Inferior parietal cortex (tissue), 1 donor: ENCODE data around the gene SMG6.
"Not testable (repeated sequence)": the region's sequence is repeated elsewhere in the genome, so short reads cannot be mapped to it uniquely, and the experiment has no call there.

Experiments
- DNase-seq: peaks from one replicate; pipeline ENCODE4 v3.0.0-alpha.2; 2016; ENCODE audit errors: extremely low spot score

SMG6 gene

DNA sequence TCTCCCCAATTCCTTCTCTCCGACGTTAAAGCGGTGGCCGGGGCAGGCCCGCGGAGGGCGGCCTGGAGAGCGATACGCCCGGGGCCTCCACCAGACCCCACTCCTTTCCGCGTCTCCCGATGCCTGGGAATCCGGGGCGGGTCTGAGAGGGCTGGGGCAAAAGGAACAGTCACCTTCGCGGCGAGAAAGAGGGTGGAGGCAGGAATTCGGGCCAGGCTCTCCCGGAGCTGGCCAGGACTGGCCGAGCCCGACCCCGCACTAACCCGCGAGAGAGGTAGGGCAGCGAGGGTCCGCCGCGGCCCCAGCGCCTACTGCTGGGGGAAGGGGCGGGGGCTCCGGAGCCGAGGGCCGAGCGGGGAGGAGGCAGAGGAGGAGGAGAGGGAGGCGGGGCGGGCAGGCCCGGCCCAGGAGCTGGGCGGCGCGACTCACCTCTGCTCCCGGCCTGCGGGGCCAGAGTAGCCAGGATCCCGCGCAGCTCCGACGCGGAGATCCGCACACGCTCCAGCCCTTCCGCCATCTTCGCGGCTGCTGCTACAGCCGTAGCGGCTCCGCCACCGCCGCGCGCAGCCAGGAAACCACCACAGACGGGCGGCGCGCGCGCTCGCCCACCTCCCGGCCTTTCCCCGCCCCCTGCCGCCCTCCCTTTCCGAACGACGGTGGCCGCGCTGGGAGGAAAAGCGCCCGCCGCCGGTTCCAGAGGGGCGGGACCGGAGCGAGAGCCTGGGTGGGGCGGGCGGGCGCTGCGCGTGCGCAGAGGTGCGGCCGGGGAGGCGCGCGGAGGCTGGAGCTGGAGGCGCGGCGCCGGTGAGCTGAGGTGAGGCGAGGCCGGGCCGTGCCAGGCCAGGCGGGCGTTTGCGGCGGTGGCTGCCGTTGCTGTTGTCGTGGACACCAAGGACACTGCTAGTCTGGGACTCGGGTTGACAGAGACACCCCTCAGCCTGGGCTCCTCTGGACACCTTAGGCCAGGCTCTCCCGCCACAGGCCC lies at the start of gene SMG6, which contains the start of gene SRR:
SMG6 (minus strand) TSS at position 582 of the 985 bp plus-strand sequence; CDS start at position 517, 65 bp downstream.
SRR (plus strand) TSS at position 747 of the 985 bp plus-strand sequence. CDS start 11,611 bp downstream, outside the sequence.
- DNase-seq, result peak; percentile 86

DNA sequence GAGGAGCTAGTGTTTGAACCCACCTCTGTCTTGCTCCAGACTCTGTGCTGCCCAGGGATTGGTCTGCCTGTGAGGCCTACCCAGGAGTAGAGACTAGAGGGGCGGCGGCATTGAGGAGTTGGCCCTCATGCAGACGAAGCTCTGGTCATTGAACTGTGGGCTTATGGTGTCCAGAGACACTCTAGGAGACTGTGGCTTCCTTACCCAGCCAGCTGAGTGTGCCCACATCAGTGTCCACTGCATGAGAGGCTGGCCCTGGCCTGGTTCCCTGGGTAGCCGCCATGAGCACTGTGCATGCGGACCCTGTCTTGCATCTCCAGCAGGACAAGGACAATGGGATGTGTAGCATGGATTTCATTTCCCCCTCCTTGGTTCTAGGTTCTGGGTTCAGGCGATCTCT lies 47.7 kb upstream of the SMG6 start:
- DNase-seq, result no peak

DNA sequence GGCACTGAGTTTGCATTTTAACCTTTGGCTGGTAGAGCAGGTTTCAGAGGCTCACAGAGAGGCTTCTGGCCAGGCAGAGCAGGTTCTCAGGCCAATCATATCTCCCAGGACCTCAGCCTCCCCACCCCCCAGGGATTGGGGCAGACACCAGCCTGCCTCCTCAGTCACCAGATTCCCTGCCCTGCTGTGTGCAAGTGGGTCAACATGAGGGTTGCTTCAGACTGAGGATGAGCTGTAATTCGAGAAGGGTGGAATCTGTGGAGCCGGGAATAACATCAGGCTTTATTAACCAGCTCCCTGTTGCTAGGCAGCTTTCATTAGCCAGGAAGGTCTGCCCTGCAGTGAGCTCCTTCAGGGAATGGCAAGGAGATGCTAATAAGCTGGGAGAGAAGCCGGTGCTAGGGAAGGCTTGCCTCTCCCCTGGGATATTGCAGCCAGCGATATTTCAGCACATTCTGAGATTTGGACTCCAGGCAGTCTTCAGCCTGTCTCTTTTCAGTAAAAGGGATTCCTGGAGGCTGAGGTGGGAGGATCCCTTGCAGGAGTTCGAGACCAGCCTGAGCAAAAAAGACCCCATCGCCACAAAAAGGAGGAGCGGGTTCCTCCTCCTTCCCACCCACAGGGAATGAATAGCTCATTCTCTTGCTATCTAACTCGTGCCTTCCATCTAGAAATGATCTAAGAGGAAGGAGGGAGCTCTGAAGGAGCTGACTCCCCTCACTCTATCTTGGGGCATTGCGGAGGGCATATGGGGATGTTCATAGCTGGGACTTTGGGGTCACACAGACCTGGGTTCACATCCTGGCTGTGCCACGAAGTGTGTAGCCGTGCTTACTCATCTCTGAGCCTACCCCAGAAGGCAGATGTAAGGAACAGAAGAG lies 44.5 kb upstream of the SMG6 start:
- DNase-seq, result no peak

DNA sequence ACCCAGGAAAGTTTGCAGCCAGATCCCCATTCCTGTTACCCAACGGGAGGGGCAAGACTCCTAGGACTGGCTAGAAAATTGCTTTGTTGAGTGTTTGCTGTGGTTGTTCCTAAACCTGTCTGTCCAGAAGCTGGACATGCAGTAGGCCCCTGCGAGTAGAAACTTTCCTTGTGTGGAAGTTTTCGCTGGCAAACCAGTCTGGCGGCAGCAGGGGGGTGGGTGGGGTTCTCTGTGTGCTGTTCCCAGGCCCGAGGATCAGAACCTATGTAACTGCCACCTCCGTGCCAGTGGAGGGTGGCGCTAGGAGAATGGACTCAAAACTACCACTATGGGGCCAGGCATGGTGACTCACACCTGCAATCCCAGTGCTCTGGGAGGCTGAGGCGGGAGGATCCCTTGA lies 42.9 kb upstream of the SMG6 start:
- no peak for DNase-seq

DNA sequence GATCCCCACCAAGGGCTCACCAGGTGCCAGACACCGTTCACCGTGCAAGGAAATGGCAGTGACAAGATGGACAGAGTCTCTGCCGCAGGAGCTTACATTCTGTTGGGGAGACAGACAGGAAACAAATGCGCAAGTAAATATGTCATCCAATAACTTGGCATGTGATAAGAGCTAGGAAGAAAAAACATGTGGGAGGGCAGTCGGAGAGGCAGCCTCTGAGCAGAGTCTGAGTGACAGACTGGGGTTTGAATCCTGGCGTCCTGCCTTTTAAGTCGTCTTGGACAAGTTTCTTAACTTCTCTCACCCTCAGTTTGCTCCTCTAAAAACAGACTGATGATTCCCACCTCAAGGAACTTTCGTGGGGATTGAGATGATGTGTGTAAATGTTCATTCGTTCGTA lies 40.9 kb upstream of the SMG6 start:
- DNase-seq, result no peak

DNA sequence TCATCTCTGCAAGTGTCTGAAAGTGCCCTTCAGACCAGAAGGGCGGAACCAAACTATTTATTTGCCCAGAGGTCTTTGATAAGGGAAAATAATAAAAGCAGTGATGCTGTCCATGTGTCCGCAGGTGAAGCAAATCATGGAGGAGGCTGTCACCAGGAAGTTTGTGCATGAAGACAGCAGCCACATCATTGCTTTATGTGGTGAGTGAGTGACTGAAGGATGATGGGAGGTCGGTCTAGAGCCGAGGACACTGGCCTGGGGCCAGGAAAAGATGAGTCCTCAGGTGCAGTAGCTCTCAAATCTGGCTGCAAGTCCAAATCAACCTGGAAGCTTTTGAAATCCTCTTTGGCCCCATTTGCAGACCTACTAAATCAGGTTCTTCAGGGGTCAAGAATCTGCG lies 39.8 kb upstream of the SMG6 start:
- no peak for DNase-seq

DNA sequence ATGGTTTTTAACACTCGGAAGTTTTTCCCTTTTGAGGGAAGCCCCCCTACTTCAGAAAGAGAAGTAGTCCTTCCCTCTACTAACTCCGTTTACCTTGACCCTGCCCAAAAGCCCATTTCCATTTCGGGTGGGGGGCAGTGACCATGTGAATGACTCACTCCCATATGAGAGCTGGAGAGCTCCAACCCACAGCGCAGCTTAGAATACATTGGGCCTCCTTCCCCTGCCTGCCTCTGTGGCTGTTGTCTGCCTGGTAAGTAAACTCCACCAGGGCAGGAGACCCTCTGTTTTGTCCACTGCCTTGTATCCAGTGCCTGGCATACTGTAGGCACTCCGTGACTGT lies 34.7 kb upstream of the SMG6 start:
- DNase-seq, result no peak

DNA sequence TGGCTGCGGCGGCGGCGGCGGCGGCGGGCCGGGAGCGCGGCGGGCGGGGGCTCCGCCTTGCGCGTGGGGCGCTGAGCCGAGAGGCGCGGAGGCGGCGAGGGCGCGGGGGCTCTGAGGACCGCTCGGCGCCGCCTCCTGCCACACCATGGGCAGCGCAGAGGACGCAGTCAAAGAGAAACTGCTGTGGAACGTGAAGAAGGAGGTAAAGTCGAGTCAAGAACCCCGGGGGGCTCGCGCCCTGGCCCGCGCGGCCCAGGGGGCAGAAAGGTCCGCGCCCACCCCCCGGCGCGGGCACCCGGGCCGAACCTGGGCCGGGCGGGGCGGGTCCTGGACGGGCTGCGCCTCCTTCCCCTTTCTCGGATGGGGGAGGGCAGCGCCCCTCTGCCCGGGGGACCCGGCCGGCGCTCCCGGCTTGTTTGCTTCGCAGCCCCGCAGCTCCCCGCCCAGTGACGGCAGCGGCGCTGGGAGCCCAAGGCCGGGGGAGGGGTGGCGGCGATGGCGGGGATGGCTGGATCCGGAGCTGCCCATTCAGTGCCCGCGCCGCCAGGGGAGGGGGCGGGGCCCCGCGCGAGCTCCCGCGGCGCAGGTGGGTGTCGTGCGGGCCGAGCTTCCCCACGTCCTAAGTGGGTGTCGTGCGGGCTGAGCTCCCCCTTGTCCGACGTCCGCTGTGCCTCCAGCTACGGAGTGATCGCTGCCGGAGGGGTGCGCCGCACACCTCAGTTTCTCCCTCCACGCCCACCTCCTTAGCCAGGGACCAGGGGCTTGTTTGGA lies 34.1 kb upstream of the SMG6 start:
- no peak for DNase-seq

DNA sequence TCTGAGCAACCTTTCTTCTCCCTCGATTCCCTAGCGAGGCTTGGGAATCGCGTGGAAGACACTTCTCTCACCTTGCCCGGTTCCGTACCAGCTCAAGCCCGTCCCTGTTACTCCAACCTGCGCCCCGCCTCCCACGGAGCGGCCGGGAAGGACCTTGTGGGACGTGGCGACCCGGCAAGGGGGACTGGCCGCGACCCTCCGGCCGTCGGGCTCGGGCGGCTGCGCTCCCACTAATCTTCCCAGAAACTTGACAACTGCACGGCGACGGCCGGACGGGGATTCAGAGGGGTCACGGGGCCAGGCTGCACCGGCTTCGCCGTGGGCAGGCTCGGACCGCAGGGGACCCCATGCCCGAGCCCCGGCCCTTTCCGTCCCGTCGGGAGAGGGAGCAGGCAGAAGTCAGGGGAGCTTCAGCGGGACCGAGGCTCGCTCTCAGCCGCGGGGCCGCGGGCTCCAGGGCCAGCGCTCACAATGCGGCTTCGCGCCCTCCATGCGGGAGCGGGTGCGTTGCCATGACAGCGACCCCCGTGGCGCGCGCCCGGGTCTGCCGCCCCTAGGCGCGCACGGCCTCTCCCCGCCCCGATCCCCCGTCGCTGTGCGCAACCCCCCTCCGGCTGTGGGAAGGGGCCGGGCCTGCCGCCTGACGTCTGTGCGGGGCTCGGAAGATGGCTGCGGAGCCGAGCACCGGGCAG lies 33.4 kb upstream of the SMG6 start, which contains the start of gene SGSM2:
SGSM2 (plus strand) TSS at position 650 of the 692 bp plus-strand sequence. CDS start 188 bp downstream, outside the sequence.
- DNase-seq, result no peak

DNA sequence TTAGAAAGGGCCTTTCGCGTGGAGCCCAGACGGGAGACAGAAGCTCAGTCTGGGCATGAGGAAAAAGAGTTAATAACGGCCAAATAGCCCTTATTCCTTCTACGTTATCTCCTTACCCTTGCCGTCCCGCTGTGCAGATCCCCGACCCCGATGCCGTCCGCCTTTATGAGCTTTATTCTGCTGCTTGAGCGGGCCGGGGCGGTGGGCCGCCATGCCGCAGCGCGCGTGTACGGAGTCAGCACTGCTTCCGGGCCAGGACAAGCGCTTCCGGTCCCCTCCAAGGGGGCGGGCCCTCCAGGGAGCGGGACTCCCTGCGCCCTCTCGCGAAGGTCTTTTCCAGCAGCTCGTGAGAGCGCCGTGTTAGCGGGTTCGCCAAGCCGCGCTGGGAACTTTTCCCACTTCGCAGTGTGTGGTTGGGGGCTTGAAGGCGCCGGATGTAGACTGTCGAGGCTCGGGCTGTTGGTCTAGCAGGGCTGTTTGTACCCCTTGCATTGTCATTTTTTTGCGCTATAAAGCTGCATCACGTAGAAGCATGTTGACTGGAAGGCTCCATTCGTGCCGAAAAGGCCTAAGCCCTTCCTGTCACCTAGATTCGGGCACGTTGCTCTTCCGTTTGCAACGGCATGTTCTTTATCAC lies 32.7 kb upstream of the SMG6 start, which contains the start of gene TSR1:
TSR1 (minus strand) TSS at position 243 of the 637 bp plus-strand sequence; CDS start at position 213, 30 bp downstream.
- peak; percentile 94 for DNase-seq

DNA sequence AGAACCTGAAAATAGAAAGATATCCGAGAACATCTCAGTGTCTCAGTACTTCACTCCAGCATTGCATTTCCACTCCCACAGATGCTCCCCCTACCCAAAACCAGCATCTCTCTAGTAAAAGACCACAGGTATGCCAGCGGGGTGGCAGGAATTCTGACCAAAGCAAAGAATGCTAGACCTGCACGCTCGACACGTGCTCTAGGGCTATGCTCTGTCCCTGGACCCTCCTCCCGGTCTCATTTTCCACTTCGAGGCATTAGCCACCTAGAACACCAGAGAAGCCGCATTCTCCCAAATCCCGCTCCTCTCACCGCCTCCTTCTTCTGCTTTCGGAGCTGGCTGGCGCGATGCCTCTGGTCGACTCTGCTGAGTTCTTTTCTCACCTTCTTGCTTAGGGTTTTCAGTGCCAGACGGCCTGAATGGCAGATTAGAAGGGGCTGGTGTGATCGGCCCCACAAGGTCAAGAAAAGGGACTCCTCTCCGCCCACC lies 32.2 kb upstream of the SMG6 start:
- no peak for DNase-seq

DNA sequence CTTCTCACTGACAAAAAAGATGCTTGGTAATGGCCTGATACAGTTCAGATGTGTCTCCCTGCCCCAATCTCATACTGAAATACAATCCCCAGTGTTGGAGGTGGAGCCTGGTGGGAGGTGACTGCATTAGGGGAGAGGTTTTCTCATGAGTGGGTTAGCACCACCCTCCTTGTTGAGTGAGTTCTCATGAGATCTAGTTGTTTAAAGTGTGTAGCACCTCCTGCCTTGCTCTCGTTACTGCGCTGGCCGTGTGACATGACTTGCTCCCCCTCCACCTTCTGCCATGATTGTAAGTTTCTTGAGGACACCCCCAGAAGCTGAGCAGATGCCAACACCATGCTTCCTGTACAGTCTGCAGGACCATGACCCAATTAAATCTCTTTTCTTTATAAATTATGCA lies 27.7 kb upstream of the SMG6 start:
- no peak for DNase-seq

DNA sequence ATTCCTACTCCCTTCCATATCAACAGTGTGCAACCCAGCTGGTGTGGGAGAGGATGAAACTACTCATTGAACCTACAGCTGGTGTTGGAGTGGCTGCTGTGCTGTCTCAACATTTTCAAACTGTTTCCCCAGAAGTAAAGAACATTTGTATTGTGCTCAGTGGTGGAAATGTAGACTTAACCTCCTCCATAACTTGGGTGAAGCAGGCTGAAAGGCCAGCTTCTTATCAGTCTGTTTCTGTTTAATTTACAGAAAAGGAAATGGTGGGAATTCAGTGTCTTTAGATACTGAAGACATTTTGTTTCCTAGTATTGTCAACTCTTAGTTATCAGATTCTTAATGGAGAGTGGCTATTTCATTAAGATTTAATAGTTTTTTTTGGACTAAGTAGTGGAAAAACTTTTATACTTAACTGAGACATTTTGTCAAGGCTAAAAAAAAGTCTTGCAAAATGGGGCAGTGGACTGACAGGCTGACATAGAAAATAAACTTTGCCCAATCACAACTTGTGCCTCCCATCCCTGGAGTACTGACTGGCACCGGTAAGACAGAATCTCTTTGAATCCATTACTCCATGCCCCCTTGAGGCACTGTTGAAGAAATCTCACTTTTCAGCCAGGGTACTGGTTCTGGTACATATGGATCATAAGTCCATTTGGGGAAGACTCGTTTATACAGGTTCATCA lies 20.2 kb upstream of the SMG6 start:
- no peak for DNase-seq

DNA sequence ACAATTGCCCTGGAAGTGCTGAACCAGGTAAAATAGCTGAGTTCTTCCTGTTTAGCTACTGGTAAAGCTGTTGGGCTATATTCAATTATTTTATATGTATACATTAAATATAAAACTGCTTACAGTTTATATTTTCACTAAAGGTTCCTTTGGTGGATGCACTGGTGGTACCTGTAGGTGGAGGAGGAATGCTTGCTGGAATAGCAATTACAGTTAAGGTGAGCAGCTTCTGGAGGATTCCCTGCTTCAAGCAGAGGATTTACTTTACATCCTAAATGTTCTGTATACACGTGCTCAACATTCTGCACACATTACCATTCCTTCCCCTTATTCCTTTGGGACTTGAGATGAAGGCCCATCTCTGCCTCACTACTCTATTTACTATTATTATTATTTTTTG lies 17.8 kb upstream of the SMG6 start:
- no peak for DNase-seq

DNA sequence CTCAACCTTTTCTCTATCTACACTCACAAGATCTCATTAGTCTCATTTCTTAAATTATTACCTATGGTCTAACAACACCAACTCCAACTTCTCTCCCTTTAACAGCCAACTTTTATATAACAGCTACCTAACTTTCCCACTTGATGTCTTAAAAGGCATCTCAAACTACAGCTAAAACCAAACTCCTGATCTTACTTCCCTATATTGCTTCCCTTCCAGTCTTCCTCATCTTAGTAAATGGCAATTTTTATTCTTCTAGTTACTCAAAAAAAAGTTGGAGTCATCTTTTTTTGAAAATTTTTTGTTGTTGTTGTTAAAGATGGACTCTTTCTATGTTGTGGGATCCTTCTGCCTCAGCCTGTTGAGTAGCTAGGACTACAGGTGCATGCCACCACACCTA lies 15.5 kb upstream of the SMG6 start:
- no peak for DNase-seq

DNA sequence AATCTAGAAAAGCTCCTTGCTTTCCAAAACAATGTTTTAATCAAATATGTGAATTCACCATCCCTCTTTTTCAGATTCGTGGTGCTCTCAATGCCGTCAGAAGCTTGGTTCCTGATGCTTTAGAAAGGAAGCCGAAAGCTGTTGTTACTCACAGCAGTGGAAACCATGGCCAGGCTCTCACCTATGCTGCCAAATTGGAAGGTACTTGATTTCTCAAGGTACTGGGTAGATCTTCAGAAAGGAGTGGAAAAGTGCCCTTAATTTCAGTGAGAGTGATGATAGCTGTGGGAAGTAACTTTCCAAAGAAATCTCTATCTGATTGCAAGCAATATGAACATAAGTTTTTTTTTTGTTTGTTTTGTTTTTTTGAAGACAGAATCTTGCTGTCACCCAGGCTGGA lies 14.2 kb upstream of the SMG6 start:
- no peak for DNase-seq

DNA sequence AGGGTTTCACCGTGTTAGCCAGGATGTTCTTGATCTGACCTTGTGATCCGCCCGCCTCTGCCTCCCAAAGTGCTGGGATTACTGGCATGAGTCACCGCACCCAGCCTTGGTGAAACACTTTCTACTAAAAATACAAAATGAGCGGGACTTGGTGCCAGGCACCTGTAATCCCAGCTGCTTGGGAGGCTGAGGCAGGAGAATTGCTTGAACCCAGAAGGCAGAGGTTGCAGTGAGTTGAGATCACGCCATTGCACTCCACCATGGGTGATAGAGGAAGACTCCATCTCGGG lies 13.3 kb upstream of the SMG6 start:
- not testable (repeated sequence) for DNase-seq

DNA sequence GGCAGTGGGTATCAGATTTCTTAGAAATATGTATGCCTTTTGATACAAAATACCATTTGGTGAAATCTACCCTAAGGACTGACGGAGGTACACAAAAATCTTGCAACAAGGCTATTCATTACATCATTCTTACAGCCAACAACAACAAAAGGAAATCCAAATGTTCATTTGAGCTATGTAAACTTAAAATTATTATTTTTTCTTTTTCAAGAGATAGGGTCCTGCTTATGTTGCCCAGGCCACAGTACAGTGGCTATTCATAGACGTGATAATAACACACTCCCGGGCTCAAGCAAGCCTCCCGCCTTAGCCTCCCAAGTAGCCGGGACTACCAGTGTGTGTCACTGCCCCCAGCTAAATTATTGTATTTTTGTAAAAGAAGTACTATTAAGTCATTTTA lies 9.2 kb upstream of the SMG6 start:
- DNase-seq, result no peak

DNA sequence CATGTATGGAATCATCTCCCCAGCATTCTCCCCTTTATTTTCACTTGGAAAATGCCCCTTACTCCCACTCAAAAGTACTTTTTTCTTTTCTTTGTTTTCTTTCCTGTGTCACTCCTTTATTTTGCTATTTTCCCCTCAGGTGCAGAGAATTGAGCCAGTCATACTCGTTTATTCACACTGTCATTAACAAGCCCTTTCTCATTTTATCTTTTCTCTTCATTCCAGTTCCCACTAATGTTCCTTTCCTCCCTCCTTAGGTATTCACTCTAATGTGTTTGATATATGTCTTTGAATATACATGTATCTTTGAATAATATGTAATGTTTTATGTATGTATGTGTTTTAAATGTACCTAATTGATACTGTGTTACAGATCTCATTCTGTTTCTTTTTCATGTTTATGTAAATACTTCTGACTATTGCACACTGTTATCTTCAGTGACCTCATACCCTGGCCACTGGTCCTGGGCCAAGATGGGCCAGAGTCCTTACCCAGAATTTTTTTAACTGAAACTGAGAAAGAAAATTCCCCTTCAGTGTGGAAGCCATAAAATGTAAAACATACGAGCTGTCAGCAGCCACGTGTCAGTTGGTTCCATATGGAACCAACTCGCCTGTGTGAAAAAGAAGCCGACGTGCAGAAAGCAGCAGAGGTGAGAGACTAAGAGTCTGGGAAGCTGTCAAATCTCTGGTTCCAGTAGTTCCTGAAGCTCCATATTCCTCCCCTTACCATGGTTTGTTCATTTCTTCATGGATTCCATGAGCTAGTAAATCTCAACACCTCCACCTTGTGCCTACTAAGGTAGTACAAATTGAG lies 6.0 kb upstream of the SMG6 start:
- DNase-seq, result peak; percentile 18
